GM18505 (cell line): ENCODE results near the gene RHBDL1.

Experiments
- ATAC-seq: cut with Tn5 transposase; IDR thresholded peaks from one replicate; pipeline ENCODE4 v1.9.1; 2021; ENCODE audit not compliant: unreplicated experiment
- POLR2A ChIP-seq: IDR thresholded peaks from 4 replicates; pipeline ENCODE4 v1.6.1; 2011; ENCODE audit warnings: borderline replicate concordance; ENCODE audit not compliant: insufficient read depth, insufficient read length; ENCODE audit errors: extremely low read depth

The RHBDL1 gene

DNA sequence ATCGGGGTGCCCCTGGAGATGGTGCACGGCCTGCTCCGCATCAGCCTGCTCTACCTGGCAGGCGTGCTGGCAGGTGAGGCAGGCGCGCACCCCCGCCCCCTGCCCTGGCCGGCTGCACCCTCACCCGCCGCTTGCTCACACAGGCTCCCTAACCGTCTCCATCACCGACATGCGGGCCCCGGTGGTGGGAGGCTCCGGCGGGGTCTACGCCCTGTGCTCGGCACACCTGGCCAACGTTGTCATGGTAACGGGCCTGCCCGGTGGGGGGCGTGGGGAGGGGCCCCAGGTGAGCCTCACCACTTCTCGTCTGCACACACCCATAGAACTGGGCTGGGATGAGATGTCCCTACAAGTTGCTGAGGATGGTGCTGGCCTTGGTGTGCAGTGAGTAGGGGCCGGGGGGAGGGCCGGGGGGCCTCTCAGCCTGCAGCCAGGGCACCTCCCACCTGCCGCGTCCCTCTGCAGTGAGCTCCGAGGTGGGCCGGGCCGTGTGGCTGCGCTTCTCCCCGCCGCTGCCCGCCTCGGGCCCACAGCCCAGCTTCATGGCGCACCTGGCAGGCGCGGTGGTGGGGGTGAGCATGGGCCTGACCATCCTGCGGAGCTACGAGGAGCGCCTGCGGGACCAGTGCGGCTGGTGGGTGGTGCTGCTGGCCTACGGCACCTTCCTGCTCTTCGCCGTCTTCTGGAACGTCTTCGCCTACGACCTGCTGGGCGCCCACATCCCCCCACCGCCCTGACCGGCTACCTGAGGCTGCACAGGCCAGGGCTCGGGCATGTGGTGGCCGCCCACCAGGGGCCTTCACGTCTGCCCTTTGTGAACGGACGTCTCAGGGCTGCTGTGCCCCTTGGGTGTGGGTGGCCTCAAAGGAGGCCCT lies 2.1 kb downstream of the RHBDL1 start:
- no peak for ATAC-seq
- no peak for TF ChIP-seq POLR2A

DNA sequence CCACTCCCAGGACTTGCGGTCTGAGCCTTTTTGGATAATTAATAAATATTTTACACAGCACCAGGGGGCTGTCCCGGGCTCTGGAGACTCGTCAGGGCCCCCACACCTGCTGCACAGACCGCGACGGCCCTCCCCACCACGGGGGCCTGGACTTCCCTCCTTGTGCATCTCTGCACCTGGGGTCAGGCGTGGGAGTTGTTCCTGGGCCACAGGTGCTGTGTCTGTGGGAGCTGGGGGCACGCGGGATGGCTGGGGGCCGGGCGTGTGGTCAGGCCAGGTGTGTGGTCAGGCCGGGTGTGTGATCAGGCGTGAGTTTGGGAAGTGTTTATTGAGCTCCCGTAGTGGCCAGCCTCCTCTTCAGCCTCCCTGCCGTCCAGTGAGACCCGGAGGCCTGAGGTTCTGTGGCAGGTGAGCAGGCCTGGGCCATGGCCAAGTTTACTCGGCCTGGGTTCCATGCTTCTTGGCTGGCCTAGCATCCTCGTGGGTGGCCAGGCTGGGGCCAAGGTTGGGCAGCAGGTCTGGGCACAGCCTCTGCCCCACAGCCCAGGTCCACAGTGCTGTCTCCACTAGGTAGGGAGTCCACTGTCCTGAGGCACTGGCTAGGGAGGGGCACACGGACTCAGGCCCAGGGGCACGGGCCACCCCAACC lies 2.9 kb downstream of the RHBDL1 start:
- no peak for TF ChIP-seq POLR2A
- ATAC-seq = no peak

DNA sequence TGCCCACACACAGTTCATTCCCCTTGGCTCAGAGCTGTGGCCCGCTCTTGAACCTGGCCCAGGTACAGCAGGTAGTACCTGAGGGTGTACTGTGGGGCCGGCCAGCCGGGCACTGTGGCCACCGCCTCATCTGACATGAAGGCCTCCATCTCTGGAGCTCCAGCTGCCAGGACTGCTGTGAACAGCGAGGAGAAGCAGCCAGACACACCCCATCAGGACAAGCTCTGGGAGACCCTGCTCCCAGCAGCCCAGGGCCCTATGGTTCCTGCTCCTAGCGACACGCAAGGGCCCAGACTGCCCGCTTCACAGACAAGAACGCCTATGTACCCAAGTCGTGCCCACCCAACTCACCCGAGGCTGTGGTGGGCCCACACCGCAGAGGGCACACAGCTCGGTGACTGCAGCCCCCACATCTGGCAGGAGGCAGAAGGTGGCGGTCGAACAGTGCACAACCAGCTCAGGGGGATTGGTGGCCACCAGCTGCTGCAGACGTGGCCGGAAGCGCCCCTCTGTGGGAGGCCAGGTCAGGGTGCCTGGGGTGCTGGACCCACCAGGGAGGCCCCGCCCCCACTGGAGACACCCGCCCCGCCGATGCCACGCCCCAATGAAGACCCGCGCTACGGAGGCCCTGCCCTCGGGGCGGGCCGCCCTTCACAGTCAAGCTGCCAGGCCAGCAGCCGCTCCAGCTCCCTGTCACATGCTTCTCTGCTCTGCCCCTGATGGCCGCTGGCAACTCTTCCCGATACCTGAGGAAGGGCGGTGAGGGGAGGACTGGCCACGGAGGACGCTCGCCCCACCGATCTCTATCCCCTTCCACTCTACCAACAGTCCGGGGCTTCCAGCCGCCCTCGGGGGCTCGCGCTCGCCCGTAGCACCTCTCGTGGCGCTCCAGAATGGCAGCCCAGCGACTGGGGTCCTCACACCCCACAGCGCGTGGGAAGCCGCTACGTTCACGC lies 3.7 kb downstream of the RHBDL1 start:
- ATAC-seq = no peak
- TF ChIP-seq POLR2A = no peak

DNA sequence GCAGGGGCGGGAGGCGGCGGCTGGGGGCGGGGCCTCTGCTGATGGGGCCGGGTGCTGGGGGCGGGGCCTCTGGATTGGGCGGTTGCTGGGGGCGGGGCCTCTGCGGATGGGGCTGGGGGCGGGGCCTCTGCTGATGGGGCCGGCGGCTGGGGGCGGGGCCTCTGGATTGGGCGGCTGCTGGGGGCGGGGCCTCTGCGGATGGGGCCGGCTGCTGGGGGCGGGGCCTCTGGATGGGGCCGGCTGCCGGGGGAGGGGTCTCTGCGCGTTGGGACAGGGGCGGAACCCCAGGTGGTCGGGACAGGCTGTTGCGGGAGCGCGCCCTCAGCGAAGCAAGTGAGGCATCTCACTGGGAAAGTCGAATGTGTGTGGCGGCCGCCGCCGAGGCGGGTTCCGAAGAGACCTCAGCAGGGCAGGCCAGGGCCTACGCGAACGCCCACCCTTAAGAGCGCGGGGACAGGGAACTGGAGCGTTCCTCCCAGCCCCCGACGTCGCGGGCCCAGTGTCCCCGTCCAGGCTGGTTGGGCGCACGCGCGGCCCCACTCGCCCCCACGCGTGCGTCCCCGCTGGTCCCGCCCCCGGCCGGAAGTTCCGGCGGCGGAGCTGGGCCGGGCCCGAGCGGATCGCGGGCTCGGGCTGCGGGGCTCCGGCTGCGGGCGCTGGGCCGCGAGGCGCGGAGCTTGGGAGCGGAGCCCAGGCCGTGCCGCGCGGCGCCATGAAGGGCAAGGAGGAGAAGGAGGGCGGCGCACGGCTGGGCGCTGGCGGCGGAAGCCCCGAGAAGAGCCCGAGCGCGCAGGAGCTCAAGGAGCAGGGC lies 4.5 kb downstream of the RHBDL1 start, which contains the start of gene STUB1:
Gene STUB1, plus strand, starts transcription at position 597 of the 811 bp plus-strand sequence. Its CDS starts 116 bp downstream, at position 713.
- peak; percentile 37 for ATAC-seq
- peak; percentile 86 for TF ChIP-seq POLR2A

DNA sequence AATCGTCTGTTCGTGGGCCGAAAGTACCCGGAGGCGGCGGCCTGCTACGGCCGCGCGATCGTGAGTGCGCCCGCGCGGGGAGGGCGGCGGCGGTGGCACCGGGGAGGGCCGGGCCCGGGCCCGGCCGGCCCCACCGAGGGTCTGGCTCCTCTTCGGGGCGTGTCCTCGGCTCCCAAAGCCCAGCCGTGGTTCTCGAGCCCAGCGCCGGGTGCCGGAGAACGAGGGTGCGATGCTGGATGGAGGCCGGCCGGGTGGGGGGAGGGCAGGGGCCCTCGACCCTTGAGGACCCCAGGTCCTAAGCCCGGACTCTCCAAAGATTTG lies 5.1 kb downstream of the RHBDL1 start:
- ATAC-seq = peak; percentile 0

DNA sequence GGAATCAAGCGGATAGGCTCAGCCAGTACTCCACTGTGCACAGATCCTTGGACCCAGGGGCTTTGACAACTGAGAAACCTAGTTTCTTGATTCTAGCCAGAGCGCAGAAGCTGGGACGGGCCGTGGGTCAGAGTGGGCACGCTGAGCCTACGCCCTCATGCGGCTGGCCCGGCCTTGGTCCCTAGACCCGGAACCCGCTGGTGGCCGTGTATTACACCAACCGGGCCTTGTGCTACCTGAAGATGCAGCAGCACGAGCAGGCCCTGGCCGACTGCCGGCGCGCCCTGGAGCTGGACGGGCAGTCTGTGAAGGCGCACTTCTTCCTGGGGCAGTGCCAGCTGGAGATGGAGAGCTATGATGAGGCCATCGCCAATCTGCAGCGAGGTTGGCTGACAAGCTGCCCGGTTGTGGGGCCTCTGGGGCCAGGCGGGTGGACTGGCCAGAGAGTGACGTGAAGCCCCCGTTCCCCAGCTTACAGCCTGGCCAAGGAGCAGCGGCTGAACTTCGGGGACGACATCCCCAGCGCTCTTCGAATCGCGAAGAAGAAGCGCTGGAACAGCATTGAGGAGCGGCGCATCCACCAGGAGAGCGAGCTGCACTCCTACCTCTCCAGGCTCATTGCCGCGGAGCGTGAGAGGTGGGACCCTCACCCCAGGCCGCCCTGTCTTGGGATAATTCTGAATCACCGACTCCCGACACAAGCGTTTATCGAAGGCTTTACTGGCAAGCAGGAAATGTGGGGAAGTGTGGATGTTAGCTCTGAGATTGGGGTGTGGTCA lies 5.7 kb downstream of the RHBDL1 start:
- TF ChIP-seq POLR2A = no peak
- no peak for ATAC-seq

More for the DNA sequence above, 5.1 kb downstream of the RHBDL1 start:
- TF ChIP-seq POLR2A = no peak

DNA sequence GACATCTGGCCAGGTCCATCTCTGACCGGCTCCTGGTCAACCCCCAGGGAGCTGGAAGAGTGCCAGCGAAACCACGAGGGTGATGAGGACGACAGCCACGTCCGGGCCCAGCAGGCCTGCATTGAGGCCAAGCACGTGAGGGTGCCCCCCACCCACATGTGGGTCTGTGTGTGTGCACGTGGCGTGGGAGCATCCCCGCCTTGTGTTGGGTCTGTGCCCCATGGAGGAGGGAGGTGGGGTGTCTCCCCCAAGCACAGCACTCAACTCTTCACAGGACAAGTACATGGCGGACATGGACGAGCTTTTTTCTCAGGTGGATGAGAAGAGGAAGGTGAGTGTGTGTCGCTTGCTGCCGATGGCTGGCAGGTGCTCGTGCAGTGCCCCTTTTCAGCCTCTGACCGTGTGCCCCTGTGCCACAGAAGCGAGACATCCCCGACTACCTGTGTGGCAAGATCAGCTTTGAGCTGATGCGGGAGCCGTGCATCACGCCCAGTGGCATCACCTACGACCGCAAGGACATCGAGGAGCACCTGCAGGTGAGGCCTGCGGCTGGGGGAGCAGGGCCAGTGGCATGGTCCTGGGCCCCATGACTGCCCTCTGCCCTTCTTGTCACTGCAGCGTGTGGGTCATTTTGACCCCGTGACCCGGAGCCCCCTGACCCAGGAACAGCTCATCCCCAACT lies 6.4 kb downstream of the RHBDL1 start:
- ATAC-seq = no peak
- TF ChIP-seq POLR2A = no peak

GRCh38 chr16:682493-683395 lies 7.3 kb downstream of the RHBDL1 start:
- TF ChIP-seq POLR2A = no peak
- ATAC-seq = no peak

GRCh38 chr16:683396-684070 lies 8.1 kb downstream of the RHBDL1 start:
- ATAC-seq = no peak

More at GRCh38 chr16:683396-684070, 8.1 kb downstream of the RHBDL1 start:
- TF ChIP-seq POLR2A = peak; percentile 30
